GM18505 (cell line): ENCODE results near the gene TMEM25.

Experiments
- ATAC-seq: cut with Tn5 transposase; IDR thresholded peaks from one replicate; pipeline ENCODE4 v1.9.1; 2021; ENCODE audit not compliant: unreplicated experiment
- POLR2A ChIP-seq: IDR thresholded peaks from 4 replicates; pipeline ENCODE4 v1.6.1; 2011; ENCODE audit warnings: borderline replicate concordance; ENCODE audit not compliant: insufficient read depth, insufficient read length; ENCODE audit errors: extremely low read depth

Gene TMEM25

DNA sequence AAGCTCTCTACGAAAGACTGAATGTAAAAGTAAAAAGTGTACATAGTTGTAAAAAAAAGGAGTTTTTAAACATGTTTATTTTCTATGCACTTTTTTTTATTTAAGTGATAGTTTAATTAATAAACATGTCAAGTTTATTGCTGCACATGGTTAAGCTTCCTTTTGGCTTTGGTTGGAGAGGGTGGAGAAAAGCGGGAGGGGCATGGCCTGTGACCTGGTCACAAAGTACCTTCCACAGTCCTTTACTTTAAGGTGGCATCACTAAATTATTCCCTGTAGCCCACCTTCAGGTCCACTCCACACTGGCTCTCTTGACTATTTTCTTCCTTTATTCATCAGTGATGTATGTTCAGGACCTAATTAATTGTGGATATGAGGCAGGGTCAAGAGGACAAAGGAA, 4.3 kb upstream of the TMEM25 start:
- ATAC-seq: no peak
- no peak for TF ChIP-seq POLR2A

DNA sequence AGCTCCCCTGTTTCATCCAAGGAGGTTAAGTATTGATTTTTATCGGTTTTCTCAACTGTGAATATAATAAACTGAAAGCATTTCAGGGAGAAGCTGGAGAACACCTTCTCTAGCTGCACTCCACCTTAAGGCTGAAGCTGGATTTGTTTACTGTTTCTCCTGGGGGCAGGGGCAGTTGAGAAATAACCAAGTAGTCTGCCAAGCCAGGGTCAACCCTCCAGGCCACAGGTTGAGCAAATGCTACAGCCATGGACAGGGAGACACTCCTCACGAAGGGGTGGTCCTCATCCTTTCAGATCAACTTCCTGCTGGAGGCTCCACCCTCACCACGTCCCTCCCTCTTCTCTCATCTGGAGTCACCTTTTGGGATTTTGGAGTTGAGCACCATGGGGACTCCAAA, 3.9 kb upstream of the TMEM25 start, which contains the start of gene TTC36:
Gene TTC36 (plus strand): TSS at position 366 of the 400 bp plus-strand sequence. CDS start 21 bp downstream, at position 387.
- no peak for TF ChIP-seq POLR2A
- ATAC-seq: no peak

DNA sequence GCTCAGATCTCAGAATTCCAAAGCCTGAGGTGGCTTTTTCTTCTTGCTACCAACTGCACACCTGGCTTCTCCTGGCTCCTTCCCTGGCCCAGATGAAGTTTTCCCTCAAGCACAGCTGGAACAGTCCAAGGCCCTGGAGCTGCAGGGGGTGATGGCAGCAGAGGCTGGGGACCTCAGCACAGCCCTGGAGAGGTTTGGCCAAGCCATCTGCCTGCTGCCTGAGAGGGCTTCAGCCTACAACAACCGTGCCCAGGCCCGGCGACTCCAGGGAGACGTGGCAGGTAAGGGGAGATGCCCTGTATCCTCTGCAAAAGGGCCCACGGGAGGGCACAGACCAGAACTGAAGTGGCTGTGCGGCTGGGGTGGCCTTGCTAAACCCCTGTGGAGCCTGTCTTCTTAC, 2.5 kb upstream of the TMEM25 start:
- no peak for ATAC-seq
- no peak for TF ChIP-seq POLR2A

- TF ChIP-seq POLR2A: no peak
- ATAC-seq: no peak
These were observed 1.3 kb upstream of the TMEM25 start for GRCh38 chr11:118529584-118530175.

GRCh38 chr11:118530180-118530682, 761 bp upstream of the TMEM25 start:
- TF ChIP-seq POLR2A: no peak
- ATAC-seq: no peak

- ATAC-seq: no peak
- no peak for TF ChIP-seq POLR2A
These were observed 649 bp downstream of the TMEM25 start for GRCh38 chr11:118531597-118532084.

GRCh38 chr11:118532091-118532490, 1.1 kb downstream of the TMEM25 start:
- TF ChIP-seq POLR2A: no peak
- ATAC-seq: no peak

GRCh38 chr11:118532852-118533768, 2.1 kb downstream of the TMEM25 start:
- no peak for TF ChIP-seq POLR2A
- ATAC-seq: no peak

- no peak for TF ChIP-seq POLR2A
- no peak for ATAC-seq
These were observed 3.1 kb downstream of the TMEM25 start for GRCh38 chr11:118533769-118534729.

DNA sequence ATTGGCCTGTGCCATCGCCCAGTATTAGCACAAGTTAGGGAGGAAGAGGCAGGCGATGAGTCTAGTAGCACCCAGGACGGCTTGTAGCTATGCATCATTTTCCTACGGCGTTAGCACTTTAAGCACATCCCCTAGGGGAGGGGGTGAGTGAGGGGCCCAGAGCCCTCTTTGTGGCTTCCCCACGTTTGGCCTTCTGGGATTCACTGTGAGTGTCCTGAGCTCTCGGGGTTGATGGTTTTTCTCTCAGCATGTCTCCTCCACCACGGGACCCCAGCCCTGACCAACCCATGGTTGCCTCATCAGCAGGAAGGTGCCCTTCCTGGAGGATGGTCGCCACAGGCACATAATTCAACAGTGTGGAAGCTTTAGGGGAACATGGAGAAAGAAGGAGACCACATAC, 4.3 kb downstream of the TMEM25 start:
- no peak for TF ChIP-seq POLR2A
- no peak for ATAC-seq

- no peak for ATAC-seq
- no peak for TF ChIP-seq POLR2A
These were observed 5.7 kb downstream of the TMEM25 start for GRCh38 chr11:118536726-118537125.

DNA sequence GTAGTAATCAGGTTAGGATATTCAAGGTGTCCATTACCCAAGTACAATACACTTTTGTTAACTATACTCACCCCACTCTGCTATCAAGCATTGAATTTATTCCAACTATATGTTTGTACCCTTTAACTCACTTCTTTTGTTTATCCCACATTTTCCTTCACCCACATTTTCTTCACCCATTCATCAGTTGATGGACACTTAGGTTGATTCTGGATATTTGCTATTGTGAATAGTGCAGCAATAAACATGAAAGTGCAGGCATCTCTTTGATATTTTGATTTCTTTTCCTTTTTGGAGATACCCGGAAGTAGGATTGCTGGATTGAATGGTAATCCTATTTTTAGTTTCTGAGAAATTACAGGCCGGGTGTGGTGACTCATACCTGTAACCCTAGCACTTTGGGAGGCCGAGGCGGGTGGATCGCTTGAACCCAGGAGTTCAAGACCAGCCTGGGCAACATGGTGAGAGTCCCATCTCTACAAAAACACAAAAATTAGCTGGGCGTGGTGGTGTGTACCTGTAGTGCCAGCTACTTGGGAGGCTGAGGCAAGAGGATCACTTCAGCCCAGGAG, 6.5 kb downstream of the TMEM25 start:
- no peak for TF ChIP-seq POLR2A
- ATAC-seq: no peak
